ENCODE measurements around the gene CTNND2. TPM values are rescaled to one million over a fixed set of nuclear protein-coding genes. Genes with fewer than 3 reads are reported as not detected.

Gene CTNND2
- total and polyA plus RNA-seq, 10 of the 15 experiments (the other 5 are each of a cell fraction or from before 2014, with no cell fraction given): 0.02 to 0.16 (median 0.04) TPM; not detected in 7

DNA sequence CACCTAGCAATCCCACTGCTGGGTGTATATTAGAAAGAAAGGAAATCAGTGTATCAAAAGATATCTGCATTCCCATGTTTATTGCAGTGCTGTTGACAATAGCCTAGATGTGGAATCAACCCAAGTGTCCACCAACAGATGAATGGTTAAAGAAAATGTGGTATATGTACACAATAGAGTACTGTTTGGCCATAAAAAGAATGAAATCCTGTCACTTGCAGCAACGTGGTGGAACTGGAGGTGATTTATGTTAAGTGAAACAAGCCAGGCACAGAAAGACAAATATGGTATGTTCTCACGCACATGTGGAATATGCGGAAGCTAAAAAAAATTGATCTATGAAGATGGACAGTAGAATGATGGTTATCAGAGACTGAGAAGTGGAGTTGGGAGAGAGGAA lies 921.6 kb downstream of the CTNND2 start (continued):
- no peak for TF ChIP-seq IRF3 (IDR thresholded peaks at IDR 0.05)
- TF ChIP-seq MTA3 (IDR thresholded peaks at IDR 0.05; ENCODE audit: borderline replicate concordance, low read length): no peak
- TF ChIP-seq ATF7 (IDR thresholded peaks at IDR 0.05; ENCODE audit: low read depth): no peak
- no peak for TF ChIP-seq HDAC2 (IDR thresholded peaks at IDR 0.05)
- TF ChIP-seq DPF2 (IDR thresholded peaks at IDR 0.05): no peak

GRCh38 chr5:10981932-10982331 lies 922.3 kb downstream of the CTNND2 start:
- CTCF ChIA-PET: interaction anchor here (1.4 kb wide), 1 partner anchor 21 kb away, joined by 3 read pairs; no protein-coding TSS in a partner anchor
- WGBS (ENCODE audit: insufficient coverage, insufficient replicate concordance, low lambda C conversion rate, missing lambda C conversion rate): 52% methylated on average over 3 of the region's 3 CpGs
- intact Hi-C loops (cut with micrococcal nuclease; ENCODE audit: unreplicated experiment): loop anchor here (10.0 kb wide), 1 partner anchor 733 kb away; no protein-coding TSS in a partner anchor
- Histone ChIP-seq H3K27ac (ENCODE audit: control insufficient read depth, insufficient read depth) (no peak overlapping the region), H3K4me1 (ENCODE audit: control insufficient read depth, insufficient read depth, low read length) (no peaks in the 10 kb centered on the region), H3K27me3 (replicated peaks in 1 of 2; ENCODE audit: control insufficient read depth in 2 of 2, insufficient read depth in 2 of 2, low read length in 1 of 2) (no peaks in the 10 kb centered on the region; a peak in 1 of 4 replicates), H3K9ac (ENCODE audit: control insufficient read depth, insufficient read depth, low read length) (no peak overlapping the region), H3K9me3 (replicated peaks; ENCODE audit: control insufficient read depth, insufficient read depth, low read length) (no peaks in the 10 kb centered on the region), H2AFZ (ENCODE audit: control insufficient read depth, low read depth, low read length) (no peak overlapping the region), H4K20me1 (ENCODE audit: control insufficient read depth, insufficient read depth) (no peaks in the 10 kb centered on the region), H3K79me2 (ENCODE audit: control insufficient read depth, insufficient read depth, low read length) (no peaks in the 10 kb centered on the region), H3K4me3 (no peak overlapping the region), H3K4me2 (ENCODE audit: control insufficient read depth, insufficient read depth) (no peak overlapping the region), H3K36me3 (ENCODE audit: control insufficient read depth in 2 of 2, insufficient read depth in 2 of 2, low read length in 1 of 2) (no peaks in the 10 kb centered on the region)
- no peak for TF ChIP-seq WRNIP1 (IDR thresholded peaks at IDR 0.05; ENCODE audit: borderline replicate concordance, low read depth, low read length)
- no peak for TF ChIP-seq SMAD5 (IDR thresholded peaks at IDR 0.05; ENCODE audit: low read depth)
- TF ChIP-seq CBX5 (IDR thresholded peaks at IDR 0.05; ENCODE audit: low read depth): no peak
- TF ChIP-seq ZBTB33 (IDR thresholded peaks at IDR 0.05): no peak
- TF ChIP-seq CREB1 (IDR thresholded peaks at IDR 0.05; ENCODE audit: low read depth): no peak
- TF ChIP-seq, protein P1, sequence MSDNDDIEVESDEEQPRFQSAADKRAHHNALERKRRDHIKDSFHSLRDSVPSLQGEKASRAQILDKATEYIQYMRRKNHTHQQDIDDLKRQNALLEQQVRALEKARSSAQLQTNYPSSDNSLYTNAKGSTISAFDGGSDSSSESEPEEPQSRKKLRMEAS (IDR thresholded peaks at IDR 0.05; ENCODE audit: low read depth, low read length): no peak
- no peak for TF ChIP-seq BMI1 (IDR thresholded peaks at IDR 0.05; ENCODE audit: borderline replicate concordance)
- no peak for TF ChIP-seq CBX3 (IDR thresholded peaks at IDR 0.05; ENCODE audit: borderline replicate concordance, low read depth)
- TF ChIP-seq ZNF592 (IDR thresholded peaks at IDR 0.05): no peak
- TF ChIP-seq ZNF24 (IDR thresholded peaks at IDR 0.05): no peak
- TF ChIP-seq NRF1 (conservative IDR thresholded peaks at IDR 0.05; ENCODE audit: low read depth, low read length): no peak
- DNase-seq (ENCODE audit: low read depth, low spot score) (no peak), FAIRE-seq (no peak), ATAC-seq (no peak)
- SMC1A ChIA-PET (ENCODE audit: uncharacterized antibody, unreplicated experiment): interaction anchor here (0.5 kb wide), 1 partner anchor 72 kb away, joined by 3 read pairs; no protein-coding TSS in a partner anchor
- in situ Hi-C loops (cut with MboI): no loop called here
- POLR2A ChIA-PET: no interaction called here
- BruUV-seq (replicated peaks): no TSS peak
- RAD21 ChIA-PET (ENCODE audit: unreplicated experiment): no interaction called here

Data from GM12878 (cell line).